Suprapubic skin (tissue), 4 donors: ENCODE measurements around the gene NFIB. TPM values are rescaled to one million over a fixed set of nuclear protein-coding genes. Genes with fewer than 3 reads are reported as not detected.
A peak's percentile ranks its signal among the peaks of the same experiment; 100 is the strongest.

Source experiments
- DNase-seq, 2 donors: peaks; one replicate each; pipeline ENCODE4 v3.0.0-alpha.2; 2019; ENCODE audit warnings: low spot score in 2 of 2
- H3K27ac ChIP-seq: fragments of 200-600 bp; sonication (generic); one replicate; pipeline ENCODE4 v1.5.1; 2019
- H3K27me3 ChIP-seq: fragments of 200-600 bp; sonication (generic); one replicate; pipeline ENCODE4 v1.5.1; 2019
- H3K36me3 ChIP-seq: fragments of 200-600 bp; sonication (generic); one replicate; pipeline ENCODE4 v1.5.1; 2019
- H3K4me1 ChIP-seq: fragments of 200-600 bp; sonication (generic); one replicate; pipeline ENCODE4 v1.5.1; 2019
- H3K4me3 ChIP-seq: fragments of 200-600 bp; sonication (generic); one replicate; pipeline ENCODE4 v1.5.1; 2019; ENCODE audit warnings: mild to moderate bottlenecking
- H3K9me3 ChIP-seq: fragments of 200-600 bp; sonication (generic); one replicate; pipeline ENCODE4 v1.5.1; 2019
- EP300 ChIP-seq: sonication (generic); formaldehyde crosslinking; IDR thresholded peaks from one replicate; pipeline ENCODE4 v1.6.1; 2017; ENCODE audit warnings: antibody characterized with exemption
- POLR2A ChIP-seq, 2 donors: fragments of 450-650 bp; IDR thresholded peaks; one replicate each; pipeline ENCODE4 v1.6.1; 2017; ENCODE audit warnings: antibody characterized with exemption in 2 of 2, mild to moderate bottlenecking in 2 of 2, moderate library complexity in 2 of 2
- POLR2AphosphoS5 ChIP-seq, 3 donors: sonication (generic); formaldehyde crosslinking; IDR thresholded peaks; one replicate each; pipeline ENCODE4 v1.6.1; 2017; ENCODE audit warnings: antibody characterized with exemption in 3 of 3
- WGBS: methylation state at CpG from one replicate; pipeline ENCODE4 v1.1.5; 2018; 5-methylcytosine and 5-hydroxymethylcytosine counted together
- total RNA-seq, 4 donors: library from RNA; depleted of rRNA; stranded (reverse); fragments of >200 nt; gene quantifications; one replicate each; pipeline ENCODE4 v1.1.0, GENCODE V29; 2016
- TF ChIP-seq, protein P1 (sequence below), 2 donors: fragments of 200-600 bp in 1 of 2; fragments of 450-650 bp in 1 of 2; sonication (generic) in 1 of 2; IDR thresholded peaks; one replicate each; pipeline ENCODE4 v1.5.1; 2016 to 2019; ENCODE audit warnings: antibody characterized with exemption in 2 of 2, mild to moderate bottlenecking in 1 of 2, moderate library complexity in 1 of 2

Gene NFIB
- total RNA-seq, 4 donors from 2014 or later: 90.4 to 204 (median 112) TPM

DNA sequence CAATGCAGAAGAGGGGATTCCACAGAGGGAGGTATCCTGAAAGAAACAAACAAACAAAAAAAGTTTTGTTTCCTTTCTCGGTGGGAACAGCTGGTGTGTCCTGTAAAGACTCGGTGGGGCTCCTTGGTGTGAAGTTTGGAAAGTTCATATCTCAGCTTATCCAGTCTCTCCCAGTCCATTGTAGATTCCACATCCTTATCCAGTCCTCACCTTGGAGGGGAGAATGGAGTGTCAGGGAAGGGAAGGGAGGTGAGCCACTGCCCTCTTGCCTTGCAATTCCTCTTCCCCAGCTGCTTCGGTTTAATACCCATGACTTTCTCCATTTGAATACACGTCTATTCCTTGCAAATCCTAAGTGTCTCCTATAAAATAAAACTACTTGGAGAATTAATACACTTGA, 234.5 kb downstream of the NFIB start:
- Histone ChIP-seq H3K9me3 (no peaks in the 10 kb centered on the region), H3K4me3 (no peak overlapping the region), H3K27ac (no peak overlapping the region), H3K36me3 (no peaks in the 10 kb centered on the region), H3K27me3 (no peaks in the 10 kb centered on the region), H3K4me1 (no peaks in the 10 kb centered on the region)
- TF ChIP-seq, protein P1, sequence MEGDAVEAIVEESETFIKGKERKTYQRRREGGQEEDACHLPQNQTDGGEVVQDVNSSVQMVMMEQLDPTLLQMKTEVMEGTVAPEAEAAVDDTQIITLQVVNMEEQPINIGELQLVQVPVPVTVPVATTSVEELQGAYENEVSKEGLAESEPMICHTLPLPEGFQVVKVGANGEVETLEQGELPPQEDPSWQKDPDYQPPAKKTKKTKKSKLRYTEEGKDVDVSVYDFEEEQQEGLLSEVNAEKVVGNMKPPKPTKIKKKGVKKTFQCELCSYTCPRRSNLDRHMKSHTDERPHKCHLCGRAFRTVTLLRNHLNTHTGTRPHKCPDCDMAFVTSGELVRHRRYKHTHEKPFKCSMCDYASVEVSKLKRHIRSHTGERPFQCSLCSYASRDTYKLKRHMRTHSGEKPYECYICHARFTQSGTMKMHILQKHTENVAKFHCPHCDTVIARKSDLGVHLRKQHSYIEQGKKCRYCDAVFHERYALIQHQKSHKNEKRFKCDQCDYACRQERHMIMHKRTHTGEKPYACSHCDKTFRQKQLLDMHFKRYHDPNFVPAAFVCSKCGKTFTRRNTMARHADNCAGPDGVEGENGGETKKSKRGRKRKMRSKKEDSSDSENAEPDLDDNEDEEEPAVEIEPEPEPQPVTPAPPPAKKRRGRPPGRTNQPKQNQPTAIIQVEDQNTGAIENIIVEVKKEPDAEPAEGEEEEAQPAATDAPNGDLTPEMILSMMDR (IDR thresholded peaks at IDR 0.05): no peak
- TF ChIP-seq POLR2AphosphoS5 (IDR thresholded peaks at IDR 0.05): no peak
- TF ChIP-seq POLR2A (IDR thresholded peaks at IDR 0.05): no peak
- no peak for TF ChIP-seq EP300
- no peak for DNase-seq
- WGBS: 84% methylated on average over 4 of the region's 4 CpGs

DNA sequence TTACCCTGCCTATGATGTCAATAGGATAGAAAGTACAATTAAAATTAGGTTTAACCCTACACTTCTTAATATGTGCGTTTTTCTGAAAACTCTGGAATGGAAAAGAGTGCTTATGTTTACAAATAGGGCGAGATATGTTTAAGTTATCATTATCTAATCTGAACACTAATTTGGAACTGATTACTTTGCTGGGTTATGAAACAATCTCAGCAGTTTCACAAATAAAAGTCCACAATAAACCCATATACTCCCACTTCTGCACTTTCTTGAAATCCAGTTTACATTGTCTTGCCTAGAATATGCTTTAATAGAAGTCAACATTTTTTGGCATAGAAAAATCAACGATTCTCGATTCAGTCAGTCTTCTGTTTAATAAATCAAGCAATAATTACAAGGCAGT, 236.3 kb downstream of the NFIB start:
- Histone ChIP-seq H3K4me1 (no peaks in the 10 kb centered on the region), H3K4me3 (no peak overlapping the region), H3K9me3 (no peaks in the 10 kb centered on the region), H3K36me3 (no peaks in the 10 kb centered on the region), H3K27me3 (no peaks in the 10 kb centered on the region), H3K27ac (no peak overlapping the region)
- DNase-seq: no peak
- TF ChIP-seq EP300 (no peak), POLR2A (IDR thresholded peaks at IDR 0.05) (no peak), POLR2AphosphoS5 (IDR thresholded peaks at IDR 0.05) (no peak)
- TF ChIP-seq, protein P1 (IDR thresholded peaks at IDR 0.05): no peak
- WGBS: 63% methylated on average over 4 of the region's 4 CpGs

DNA sequence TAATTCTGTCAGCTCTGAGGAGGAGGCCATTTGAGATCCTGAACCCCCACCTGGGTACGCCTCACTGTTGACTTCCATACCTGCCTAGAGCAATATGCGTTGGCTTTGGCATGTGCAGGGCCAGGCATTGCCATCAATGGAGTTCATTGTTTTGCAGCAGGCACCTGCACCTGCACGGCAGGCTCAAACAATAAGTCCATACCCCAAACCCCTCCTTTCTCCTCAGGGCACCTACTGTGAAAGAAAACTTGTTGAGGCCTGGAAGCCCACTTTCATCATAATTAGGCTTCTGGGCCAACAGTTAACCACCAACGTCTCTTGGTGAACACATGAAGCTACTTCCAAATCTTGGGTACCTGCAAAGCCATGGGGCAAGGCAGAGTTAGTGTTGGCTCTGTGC, 238.7 kb downstream of the NFIB start:
- Histone ChIP-seq H3K4me3 (no peak overlapping the region), H3K36me3 (no peaks in the 10 kb centered on the region), H3K27me3 (no peaks in the 10 kb centered on the region), H3K4me1 (no peaks in the 10 kb centered on the region), H3K27ac (no peak overlapping the region), H3K9me3 (no peaks in the 10 kb centered on the region)
- TF ChIP-seq, protein P1 (IDR thresholded peaks at IDR 0.05): no peak
- TF ChIP-seq POLR2AphosphoS5 (IDR thresholded peaks at IDR 0.05): peak in 1 of 3 donors; percentile 54
- TF ChIP-seq POLR2A (IDR thresholded peaks at IDR 0.05): no peak
- TF ChIP-seq EP300: no peak
- DNase-seq: no peak
- WGBS: 66% methylated on average over 4 of the region's 4 CpGs

DNA sequence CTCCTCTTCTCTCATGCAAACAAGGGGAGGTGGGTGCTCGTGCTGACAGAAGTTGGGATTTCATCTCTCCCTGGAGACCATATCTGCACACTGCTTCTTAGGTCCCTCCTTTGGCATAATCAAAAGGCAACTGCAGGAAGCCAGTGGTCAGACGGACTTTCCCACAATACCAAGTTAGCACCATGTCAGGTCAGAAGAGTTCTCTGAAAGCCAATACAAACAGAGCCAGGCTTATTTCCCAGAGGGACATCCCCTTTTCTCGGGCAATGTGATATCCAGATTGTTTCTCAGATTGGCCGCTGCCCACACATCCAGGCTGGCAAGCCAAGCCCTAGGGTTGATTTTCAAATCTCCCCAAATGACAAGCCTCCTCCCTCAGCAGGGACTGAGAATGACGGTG, 241.1 kb downstream of the NFIB start:
- Histone ChIP-seq H3K4me1 (no peaks in the 10 kb centered on the region), H3K27ac (no peak overlapping the region), H3K36me3 (no peaks in the 10 kb centered on the region), H3K9me3 (no peaks in the 10 kb centered on the region), H3K4me3 (no peak overlapping the region), H3K27me3 (no peaks in the 10 kb centered on the region)
- 63% methylated on average over 5 of the region's 5 CpGs for WGBS
- TF ChIP-seq, protein P1 (IDR thresholded peaks at IDR 0.05): no peak
- TF ChIP-seq EP300 (no peak), POLR2A (IDR thresholded peaks at IDR 0.05) (no peak)
- no peak for DNase-seq

DNA sequence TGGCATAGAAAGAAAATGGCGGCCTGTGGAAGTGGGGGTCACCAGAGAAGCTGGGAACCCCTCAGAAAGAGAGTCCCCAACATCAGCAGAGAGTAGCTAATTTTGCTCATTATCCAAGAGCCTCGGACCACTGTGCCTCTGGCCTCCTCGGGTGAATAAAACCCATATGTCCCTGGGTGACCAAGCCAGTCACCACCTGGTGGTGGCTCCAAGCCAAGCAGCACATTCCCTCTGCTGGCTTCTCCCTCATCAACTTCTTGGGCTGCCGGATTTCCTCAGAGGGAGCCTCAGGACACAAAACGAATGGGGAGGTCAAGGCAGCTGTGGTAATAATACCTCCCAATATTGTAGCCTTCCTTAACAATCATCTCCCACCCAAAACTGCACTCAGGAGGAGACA, 242.5 kb downstream of the NFIB start:
- Histone ChIP-seq H3K4me3 (no peak overlapping the region), H3K9me3 (no peaks in the 10 kb centered on the region), H3K36me3 (no peaks in the 10 kb centered on the region), H3K27me3 (no peaks in the 10 kb centered on the region), H3K4me1 (no peaks in the 10 kb centered on the region), H3K27ac (no peak overlapping the region)
- 96% methylated on average over 5 of the region's 5 CpGs for WGBS
- no peak for DNase-seq
- TF ChIP-seq, protein P1 (IDR thresholded peaks at IDR 0.05): no peak
- no peak for TF ChIP-seq POLR2AphosphoS5 (IDR thresholded peaks at IDR 0.05)
- TF ChIP-seq EP300: no peak
- TF ChIP-seq POLR2A (IDR thresholded peaks at IDR 0.05): no peak
